ENCODE data around the gene MAGI2. TPM values are rescaled to one million over a fixed set of nuclear protein-coding genes. Genes with fewer than 3 reads are reported as not detected.
"Not testable (repeated sequence)": the region's sequence is repeated elsewhere in the genome, so short reads cannot be mapped to it uniquely, and the experiment has no call there.

MAGI2 gene
- total RNA-seq, 1 donor from 2014 or later, result 6.9 TPM

DNA sequence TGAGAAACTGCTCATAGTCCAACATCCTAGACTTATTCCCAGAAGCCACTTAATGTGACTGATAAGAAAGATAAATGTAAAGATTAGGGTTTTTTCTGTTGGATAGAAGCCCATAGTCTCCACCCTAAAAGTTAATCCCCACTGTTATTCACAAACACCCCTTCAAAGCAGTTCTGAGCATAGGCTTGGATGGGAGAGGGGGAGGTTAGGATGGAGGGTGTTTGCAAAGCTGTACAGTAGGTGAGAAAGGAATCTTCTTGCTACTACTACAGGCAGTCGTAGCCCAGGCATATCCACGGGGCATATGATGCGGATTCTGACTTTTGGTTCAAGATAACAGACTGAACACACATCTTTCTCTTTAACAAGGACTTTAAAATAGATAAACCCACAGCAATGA lies 1119.0 kb downstream of the MAGI2 start:
- DNase-seq, result no peak

DNA sequence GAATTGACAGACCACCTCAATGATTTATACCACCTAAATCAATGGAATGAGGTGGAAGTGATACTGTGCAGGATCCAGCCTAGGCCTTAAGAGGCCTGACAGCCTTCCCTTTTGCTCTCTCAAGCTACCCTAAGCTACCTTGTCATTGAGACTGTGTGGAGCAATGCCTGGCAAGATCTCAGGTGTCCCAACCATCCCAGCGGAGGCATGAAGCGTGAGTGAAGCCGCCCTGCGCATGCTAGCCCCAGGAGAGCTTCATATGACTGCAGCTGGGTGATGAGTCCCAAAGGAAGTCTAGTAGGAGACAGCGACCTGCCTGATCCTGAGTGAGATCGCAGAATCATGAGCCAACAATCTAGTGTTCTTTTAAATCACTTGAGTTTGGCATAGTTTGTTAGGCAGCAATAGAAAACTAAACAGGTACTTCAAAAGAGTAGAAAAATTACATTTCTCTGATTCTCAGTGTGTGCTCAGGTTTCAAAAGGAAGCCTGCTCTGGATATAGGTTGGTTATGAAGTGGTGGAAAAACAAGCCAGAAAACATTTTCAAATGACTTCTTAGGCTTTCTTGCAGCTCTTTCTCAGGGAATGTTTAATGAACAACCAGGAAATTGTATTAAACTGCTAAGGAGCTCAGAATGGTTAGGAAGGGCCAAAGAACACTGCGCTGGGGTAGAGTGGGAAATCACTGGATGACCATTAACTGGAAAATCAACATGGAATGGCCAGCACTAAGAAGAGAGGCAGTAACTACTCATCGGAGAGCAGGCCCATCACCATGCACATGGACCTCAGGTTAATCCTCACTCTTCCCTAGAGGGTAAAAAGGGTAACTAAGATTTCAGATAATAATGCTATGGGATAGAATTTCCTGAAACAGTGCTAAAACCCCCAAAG lies 1119.7 kb downstream of the MAGI2 start:
- DNase-seq, result no peak

DNA sequence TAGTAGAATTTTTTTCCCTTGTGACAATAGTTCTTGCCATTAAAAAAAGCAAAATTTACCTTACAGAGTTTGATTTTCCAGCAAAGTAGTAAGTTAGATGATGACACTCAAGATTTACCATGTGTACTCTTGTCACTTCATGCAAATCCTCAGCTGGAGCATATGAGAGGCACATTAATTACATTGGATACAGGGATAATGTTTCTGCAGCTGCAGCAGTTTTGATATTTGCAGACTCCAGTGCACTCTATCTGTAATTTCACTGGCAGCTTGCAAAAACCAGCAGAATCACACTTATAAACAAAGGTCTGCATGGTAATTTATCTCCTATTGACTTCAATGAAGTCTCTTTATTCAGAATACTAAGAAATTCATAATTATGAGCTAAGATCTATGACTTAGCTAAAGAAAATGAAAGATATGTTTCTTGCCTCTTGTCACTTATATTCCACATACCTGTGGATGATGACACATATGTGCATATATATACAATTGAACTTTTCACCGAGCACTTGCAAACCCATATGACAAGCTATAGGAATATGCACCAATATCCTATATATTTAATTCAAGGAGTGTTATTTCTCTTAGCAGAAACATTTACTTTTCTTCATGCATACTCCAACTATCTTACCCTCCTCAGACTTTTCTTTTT lies 1124.3 kb downstream of the MAGI2 start:
- peak; percentile 13 for DNase-seq

DNA sequence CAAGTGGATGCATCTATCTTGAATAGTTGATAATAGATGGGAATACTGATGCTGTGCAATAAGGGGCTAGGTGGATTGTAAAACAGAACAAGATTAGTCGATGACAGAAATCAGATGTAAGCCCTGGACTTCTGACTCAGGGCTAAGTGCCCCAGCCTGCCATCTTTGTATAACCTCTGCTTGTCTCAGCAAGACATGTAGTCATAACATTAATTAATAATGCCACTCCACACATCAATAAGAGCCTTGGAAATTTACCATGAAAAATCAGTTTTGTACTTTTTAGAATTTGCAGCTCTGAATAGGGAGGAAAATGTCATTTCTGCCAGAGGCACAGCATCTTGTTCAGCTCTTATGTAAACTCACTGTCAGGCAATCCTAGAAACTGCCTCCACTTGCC lies 1125.7 kb downstream of the MAGI2 start:
- DNase-seq, result no peak

DNA sequence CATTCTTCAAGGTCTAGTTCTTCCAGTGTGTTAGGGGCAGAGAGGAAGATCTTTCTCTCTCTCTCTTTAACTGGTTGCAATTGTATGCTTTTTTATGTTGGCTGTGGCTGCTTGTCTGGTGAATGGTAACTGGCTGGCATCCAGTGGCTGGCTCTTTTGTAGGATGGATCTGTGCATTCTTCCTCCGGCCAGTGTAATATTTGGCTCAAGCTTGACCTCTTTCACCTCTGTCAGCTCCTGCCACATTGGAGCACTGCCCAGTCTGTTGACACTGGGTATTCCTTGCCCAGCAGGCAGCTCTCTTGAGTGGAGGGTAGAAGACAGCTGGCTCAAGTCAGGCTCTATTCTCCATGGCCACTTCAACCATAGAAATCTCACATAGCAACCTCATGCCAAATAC lies 1126.6 kb downstream of the MAGI2 start:
- DNase-seq, result no peak

DNA sequence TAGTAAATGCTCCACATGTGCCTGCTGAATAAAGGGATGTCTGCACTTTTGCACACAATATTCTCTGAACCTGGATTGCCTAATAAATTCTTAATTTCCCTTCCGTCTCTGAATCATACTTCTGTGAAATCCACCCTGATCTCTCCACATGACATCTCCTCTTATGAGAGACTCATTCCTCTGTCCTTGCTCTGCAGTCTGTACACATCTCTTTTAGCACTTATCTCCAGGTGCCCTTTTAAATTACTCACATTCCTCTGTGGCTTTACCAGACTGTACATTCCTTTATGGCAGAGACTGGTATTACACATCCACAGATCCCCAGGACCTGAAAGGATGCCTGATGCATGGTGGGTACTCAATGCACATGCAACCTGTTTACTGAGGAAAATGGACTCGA lies 1127.3 kb downstream of the MAGI2 start:
- DNase-seq, result no peak

DNA sequence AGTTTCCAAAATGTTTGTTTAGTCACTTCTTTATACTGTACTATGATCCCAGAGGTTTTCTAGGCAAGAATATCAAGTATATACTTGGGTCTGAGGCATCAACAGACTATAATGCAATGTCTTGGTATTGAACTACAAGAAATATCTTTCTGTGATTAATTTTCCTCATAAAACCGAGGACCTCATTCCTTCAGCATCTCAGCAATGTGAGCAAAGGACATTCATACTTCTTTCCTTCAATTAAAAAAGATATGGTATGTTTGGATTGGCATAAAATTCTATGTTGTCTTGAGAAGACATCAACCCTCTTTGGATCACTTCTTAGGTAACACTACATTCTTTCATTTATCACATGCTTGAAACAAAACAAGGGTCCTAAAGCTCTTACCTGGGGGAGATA lies 1130.3 kb downstream of the MAGI2 start:
- DNase-seq, result no peak

DNA sequence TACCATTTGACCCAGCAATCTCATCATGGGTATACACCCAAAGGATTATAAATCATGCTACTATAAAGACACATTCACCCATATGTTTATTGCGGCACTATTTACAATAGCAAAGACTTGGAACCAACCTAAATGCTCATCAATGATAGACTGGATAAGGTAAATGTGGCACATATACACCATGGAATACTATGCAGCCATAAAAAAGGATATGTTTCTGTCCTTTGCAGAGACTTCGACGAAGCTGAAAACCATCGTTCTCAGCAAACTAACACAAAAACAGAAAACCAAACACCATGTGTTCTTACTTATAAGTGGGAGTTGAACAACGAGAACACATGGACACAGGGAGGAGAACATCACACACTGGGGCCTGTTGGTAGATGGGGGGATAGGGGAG lies 1131.2 kb downstream of the MAGI2 start:
- not testable (repeated sequence) for DNase-seq

DNA sequence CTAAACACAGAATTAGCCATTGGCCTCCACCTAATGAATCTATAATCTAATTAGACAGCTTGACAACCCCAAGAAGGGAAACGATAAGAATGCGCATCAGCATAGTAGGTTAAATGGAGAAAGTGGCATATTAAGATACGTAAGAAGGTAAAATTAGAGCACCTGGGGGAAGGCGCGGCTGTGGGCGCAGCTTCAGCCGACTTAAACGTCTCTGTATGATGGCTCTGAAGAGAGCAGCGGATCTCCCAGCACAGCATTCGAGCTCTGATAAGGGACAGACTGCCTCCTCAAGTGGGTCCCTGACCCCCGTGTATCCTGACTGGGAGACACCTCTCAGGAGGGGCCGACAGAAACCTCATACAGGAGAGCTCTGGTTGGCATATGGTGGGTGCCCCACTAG lies 1136.1 kb downstream of the MAGI2 start:
- DNase-seq, result no peak

DNA sequence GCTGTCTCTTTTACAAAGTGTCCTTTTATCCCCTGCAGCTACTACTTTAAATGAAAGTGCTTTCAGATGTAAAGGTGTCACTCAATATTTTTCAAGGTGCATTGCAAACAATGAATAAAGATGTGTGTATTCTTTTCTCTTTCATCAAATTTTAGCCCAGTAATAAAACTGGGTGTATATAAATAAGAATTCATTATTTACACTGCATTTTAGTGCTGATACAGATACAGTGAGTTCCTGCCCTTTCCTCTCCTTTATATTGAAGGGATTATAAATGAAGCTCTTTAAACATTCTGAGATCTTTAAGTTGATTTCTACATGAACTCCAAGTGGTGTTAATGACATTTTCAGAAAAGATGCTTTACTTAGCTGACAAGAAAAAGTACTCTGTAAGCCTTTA lies 1137.4 kb downstream of the MAGI2 start:
- DNase-seq, result no peak

DNA sequence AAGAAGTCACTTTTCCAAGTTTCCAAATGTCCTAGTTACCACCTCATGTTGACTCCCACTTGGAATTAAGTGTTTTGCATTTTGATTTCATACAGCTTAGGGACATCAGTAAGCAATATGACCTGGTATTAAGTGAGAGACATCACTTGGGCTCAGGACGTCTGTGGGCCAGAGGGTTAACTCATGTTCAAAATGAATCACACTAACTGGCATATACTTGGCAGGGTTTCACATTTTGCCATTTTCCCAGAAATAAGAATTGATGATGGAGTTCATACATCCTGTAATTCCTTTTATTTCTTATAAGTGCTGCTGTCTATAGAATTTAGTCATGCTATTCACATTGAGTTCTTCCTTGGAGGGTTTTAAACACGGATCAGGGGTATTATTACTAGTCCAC lies 1138.3 kb downstream of the MAGI2 start:
- no peak for DNase-seq

DNA sequence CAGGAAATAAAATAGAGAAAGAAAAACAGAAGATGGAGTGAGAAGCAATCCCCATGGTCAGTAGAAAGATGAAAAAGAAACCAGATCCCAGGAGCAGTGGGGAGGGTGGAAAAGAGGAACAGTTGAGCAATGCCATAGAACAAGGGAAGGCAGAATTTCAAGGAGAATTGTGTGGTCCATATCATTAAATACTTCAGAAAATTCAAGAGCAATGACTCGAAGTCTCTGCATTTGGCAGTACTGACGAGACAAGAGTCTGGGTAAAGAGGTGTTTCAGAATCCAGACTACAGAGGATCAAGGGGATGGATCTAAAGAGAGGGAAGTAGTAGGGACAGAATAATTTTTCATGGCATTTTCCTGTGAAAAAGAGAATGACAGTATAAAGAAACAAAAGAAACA lies 1142.3 kb downstream of the MAGI2 start:
- DNase-seq, result no peak

DNA sequence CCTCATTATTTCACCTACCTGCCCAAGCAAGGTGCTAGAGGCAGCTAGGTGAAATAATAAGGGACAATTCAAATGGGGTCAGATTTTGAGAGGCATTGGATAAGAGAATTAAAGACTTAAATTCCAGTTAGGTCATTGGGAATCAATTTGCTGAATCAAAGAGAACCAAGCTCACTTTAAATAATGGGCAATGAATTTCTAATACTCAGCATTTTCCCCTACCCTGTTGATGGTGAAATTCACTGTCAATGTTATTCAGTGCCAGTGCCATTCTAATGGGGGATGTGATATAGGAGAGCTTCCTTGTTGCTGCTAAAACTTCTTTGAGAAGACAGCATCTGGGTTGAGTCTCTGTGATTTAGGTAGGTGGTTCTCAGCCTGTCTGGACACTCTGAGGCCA lies 1145.6 kb downstream of the MAGI2 start:
- no peak for DNase-seq

DNA sequence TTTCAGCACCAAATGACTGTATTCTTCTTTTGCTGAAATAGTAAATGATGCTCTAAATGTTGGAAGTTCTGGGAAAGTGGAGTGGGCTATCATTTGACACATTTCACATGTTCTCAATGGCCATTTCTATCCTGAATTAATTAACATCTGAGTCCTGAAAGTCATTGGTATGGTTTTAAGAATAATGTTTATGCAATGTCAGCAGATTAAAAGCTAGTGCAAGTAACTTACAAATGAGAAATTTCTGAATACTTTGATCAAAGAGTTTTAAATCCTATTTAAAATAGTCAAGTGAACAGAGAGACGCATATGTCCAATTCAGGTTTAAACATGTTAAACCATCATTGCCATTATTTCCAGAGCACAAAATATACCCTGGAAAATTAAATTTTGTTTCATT lies 1146.8 kb downstream of the MAGI2 start:
- no peak for DNase-seq

DNA sequence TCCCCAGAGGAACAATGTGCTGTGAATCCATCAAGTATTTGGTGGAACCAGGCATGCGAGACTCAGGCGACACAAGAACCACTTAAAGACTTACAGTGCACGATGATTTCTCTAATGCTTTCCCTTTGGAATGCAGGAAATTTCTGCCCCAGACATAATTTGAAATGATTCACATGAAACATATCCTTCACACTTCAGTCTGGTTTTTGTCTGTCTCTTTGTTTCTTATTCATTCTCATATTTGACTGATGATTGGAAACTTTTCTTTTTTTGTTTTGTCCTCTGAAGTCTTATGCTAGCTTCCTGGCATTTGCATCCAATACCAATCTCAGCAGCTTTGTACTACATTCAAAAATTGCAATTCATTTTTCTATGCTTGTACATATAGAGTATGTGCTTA lies 1152.1 kb downstream of the MAGI2 start:
- DNase-seq, result peak; percentile 16

DNA sequence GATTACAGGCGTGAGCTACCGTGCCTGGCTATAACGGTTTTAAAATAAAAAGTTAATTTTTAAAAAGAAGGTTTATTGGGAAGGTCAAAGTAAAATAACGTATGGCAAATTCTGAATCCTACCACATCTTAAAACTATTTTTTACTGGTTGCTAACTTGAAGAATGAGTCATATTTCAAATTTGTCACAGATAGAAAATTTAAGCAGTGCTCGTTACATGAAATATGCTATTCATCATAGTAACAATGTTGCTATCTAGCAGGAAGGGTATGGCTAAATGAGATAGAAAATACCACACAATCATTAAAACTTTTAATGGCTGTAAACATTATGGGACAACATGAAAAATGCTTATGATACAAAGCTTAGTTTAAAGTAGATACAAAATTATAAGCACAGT lies 1154.4 kb downstream of the MAGI2 start:
- DNase-seq, result no peak

DNA sequence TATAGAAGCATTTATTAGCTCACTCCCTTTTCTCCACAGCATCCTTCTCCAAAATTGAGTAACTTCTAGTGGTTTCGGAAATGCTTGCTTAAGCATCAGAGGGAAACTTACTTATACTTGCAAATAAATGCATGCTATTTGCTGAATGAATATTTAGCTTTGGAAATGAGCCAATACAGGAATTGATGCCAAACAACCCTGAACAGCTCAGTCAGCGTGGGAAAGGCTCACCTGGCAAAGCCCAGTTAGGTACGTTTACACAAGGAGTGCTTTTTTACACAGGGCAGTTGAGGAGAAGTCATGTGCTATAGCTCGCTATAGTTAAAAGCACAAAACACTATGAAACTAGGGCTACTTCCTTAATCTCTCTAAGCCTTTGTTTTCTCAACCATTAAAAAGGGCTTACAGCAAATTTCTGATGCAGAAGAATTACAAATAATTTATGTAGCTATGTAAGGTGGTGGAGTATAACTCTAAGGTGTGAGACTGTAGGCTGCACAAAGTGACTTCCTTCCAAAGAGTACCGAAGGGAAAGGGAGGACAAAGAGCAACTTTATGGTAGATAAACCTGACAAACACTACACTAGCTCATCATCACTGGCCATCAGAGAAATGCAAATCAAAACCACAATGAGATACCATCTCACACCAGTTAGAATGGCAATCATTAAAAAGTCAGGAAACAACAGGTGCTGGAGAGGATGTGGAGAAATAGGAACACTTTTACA lies 1156.7 kb downstream of the MAGI2 start:
- DNase-seq, result no peak

DNA sequence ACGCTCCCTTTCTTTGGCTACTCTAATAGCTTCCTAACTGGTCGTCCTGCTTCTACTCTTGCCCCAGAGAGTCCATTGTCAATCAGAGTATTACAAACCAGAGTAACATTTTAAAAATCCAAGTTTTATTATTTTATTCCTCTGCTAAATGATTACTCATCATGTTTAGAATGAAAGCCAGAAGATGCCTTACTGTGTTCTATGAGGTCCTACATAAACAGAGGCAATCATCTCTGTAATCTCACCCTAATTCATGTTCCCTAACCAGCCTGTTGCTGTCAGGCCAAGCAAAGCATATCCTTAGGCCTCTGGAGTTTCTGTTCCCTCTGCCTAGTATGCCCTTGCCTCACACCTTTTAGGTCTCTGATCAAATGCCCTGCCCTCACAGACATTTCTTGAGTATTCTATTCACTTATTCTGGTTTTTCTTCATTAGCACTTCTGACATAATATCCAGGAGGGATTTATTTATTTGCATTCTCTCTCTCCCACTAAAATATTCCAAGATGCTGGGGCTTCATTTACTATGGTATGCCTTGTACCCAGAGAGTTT lies 1157.3 kb downstream of the MAGI2 start:
- DNase-seq, result no peak

DNA sequence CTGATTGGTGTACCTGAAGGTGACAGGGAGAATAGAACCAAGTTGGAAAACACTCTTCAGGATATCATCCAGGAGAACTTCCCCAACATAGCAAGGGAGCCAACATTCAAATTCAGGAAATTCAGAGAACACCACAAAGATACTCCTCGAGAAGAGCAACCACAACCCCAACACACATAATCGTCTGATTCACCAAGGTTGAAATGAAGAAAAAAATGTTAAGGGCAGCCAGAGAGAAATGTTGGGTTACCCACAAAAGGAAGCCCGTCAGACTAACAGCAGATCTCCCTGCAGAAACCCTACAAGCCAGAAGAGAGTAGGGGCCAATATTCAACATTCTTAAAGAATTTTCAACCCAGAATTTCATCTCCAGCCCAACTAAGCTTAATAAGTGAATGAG lies 1164.0 kb downstream of the MAGI2 start:
- DNase-seq, result not testable (repeated sequence)

DNA sequence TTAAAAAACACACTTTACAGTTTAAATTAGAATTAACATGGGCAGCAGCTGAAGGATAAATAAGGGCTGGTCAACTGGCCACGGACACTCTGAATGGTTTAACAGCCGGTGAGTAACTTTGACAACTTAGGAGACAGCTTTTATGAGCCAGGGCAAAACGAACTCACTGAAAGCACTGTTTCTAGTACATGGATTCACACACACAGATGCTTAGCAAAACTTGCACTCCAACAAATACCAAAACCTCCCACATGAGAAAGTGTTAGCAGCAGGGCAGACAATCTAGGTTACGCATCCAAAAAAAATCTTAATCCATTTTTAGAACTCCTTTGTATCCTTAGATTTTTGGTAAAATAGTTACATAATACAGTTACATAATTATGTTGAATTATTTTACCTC lies 1168.5 kb downstream of the MAGI2 start:
- DNase-seq, result no peak

DNA sequence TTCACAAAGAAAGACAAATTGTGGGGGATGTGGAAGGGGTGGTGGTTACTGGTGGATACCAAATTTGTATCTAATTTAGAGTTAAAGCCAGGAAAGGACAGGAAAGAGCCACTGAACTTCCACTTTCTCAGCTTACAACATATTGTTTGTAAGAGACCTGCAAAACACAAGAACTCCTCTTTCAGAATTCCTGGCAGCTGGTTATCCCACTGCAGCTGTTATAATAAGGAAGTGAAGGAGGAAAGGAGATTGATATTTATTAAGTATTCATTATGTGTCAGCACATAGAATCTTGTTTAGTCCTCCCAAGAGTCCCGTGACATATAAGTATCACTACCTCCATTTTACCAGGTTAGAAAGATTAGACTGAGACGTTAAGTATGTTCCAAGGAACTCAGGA lies 1173.2 kb downstream of the MAGI2 start:
- DNase-seq, result no peak

DNA sequence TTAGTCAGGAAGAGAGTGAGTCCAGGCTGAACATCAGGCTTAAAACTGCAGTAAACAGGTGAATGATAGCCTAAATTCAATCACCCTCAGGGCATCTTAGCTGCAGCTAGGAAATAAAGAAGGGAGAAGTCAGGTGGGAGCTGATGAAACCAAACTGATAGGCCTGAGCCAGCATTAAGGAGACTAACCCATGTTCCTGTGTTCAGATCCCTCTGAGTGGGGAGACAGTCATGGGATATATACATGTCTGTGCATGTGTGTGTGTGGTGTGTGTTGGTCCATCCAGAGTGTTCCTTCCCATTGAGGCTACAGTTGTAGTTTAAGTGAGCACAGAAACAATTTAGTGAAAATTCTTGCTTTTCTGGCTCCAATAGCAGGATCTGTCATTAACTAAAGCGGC lies 1174.0 kb downstream of the MAGI2 start:
- no peak for DNase-seq

DNA sequence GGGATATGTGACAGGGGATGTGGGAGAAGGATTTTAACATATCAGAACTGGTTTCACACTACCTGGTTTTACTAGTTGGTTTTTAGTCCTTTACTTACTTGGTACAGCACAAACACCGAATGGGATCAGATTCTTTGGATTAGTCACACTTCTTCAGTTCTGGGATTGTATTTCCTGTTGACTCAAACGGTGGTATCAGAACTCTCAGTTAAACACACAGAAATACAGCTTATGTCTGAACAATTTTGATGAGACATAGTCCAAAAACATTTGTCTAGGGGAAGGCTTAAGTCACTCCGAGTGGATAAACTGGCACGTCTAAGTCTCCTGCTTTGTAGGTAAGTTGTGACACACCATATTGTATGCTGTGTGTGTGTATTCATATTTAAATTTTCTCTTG lies 1174.4 kb downstream of the MAGI2 start:
- no peak for DNase-seq

All from skin of body (tissue), 2 donors.